AG10803 (cell line): ENCODE results near the gene SLC5A3.

ENCODE experiments used
- DNase-seq: peaks from one replicate; pipeline ENCODE4 v3.0.0; 2010; ENCODE audit warnings: low read depth
- H3K4me3 ChIP-seq: 2 replicates; pipeline ENCODE4 v1.5.1; 2011; ENCODE audit warnings: mild to moderate bottlenecking, low read length, control low read depth
- TF ChIP-seq, protein P1 (sequence below): conservative IDR thresholded peaks from 2 replicates; pipeline ENCODE4 v1.5.1; 2011; ENCODE audit warnings: mild to moderate bottlenecking, low read length, control low read depth, inconsistent platforms

SLC5A3 gene

GRCh38 chr21:34046917-34047316 lies 26.5 kb upstream of the SLC5A3 start:
- TF ChIP-seq, protein P1, sequence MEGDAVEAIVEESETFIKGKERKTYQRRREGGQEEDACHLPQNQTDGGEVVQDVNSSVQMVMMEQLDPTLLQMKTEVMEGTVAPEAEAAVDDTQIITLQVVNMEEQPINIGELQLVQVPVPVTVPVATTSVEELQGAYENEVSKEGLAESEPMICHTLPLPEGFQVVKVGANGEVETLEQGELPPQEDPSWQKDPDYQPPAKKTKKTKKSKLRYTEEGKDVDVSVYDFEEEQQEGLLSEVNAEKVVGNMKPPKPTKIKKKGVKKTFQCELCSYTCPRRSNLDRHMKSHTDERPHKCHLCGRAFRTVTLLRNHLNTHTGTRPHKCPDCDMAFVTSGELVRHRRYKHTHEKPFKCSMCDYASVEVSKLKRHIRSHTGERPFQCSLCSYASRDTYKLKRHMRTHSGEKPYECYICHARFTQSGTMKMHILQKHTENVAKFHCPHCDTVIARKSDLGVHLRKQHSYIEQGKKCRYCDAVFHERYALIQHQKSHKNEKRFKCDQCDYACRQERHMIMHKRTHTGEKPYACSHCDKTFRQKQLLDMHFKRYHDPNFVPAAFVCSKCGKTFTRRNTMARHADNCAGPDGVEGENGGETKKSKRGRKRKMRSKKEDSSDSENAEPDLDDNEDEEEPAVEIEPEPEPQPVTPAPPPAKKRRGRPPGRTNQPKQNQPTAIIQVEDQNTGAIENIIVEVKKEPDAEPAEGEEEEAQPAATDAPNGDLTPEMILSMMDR: no peak
- no peak overlapping the region for H3K4me3 ChIP-seq
- no peak for DNase-seq

DNA sequence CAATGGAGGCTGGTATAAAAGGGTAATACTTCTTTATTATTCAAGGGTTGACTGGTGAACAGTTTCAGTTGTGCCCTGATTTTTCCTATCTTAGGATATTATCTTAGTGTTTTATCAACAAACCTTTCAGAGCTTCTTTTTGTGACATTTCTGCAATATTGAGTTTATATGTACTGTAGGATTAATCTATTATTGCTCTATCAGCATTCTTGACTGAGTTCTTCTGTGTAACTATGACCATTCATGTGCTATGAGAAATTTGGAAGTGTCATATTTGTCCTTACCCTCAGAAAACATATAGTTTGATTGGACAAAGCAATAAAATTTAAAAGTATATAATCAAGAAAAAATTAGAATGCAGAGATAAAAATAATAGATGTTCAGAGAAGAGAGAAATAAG lies 25.5 kb upstream of the SLC5A3 start:
- DNase-seq: no peak
- H3K4me3 ChIP-seq: no peak overlapping the region
- TF ChIP-seq, protein P1: no peak

GRCh38 chr21:34052171-34052570 lies 21.2 kb upstream of the SLC5A3 start:
- no peak overlapping the region for H3K4me3 ChIP-seq
- DNase-seq: no peak
- TF ChIP-seq, protein P1: no peak

- DNase-seq: no peak
- H3K4me3 ChIP-seq: no peak overlapping the region
- TF ChIP-seq, protein P1: no peak
Observed at GRCh38 chr21:34054259-34054658, 19.1 kb upstream of the SLC5A3 start.

DNA sequence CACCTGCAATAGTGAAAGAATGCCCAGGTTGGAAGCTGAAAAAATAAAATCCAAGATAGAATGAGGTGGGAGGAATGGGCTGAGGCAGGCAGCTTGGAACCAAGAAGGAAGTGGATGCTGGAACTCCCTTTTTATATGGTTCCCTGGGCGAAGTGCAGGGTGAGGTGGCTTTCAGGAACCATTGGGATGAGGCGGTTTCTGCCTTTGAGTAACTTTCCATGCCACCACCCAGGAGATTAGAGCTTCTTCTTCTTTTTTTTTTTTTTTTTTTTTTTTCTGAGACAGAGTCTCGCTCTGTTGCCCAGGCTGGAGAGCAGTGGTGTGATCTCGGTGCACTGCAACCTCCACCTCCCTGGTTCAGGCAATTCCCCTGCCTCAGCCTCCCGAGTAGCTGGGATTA lies 17.8 kb upstream of the SLC5A3 start:
- TF ChIP-seq, protein P1: no peak
- H3K4me3 ChIP-seq: no peak overlapping the region
- no peak for DNase-seq

- DNase-seq: no peak
- TF ChIP-seq, protein P1: no peak
- H3K4me3 ChIP-seq: no peak overlapping the region
Observed at GRCh38 chr21:34061983-34062382, 11.4 kb upstream of the SLC5A3 start.

DNA sequence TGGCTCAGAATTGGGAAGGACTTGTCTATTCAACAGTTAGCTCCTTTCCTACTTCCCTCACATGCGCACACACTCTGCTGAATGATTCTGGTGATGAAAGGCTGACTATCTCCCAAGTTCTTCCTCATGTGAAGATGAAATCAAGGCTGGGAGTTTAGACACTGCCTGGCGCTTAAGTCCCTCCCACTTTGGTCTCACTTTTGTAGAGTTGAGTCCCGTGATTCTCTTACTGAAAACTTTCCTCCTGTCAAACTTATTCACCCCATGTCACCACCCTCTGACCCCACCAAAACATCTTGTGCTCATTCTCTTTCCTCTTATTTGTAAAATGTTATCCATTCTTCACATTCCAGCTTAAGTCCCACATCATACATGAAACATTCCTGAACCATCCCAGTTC lies 8.4 kb upstream of the SLC5A3 start:
- DNase-seq: peak; percentile 53
- TF ChIP-seq, protein P1: no peak
- H3K4me3 ChIP-seq: no peak overlapping the region
